Central memory CD8-positive, alpha-beta T cell (primary cell): ENCODE data around the gene LNX2.

Source experiments
- ATAC-seq: fragments of 150-1000 bp; cut with Tn5 transposase; replicated peaks from 2 replicates; pipeline ENCODE4 v1.10.0; 2022; ENCODE audit warnings: mild to moderate bottlenecking, moderate FRiP score, moderate number of reproducible peaks; ENCODE audit not compliant: poor library complexity, severe bottlenecking; ENCODE audit errors: extremely low read depth
- DNase-seq, 2 donors: peaks; one replicate each; pipeline ENCODE4 v3.0.0; 2021; ENCODE audit warnings: low spot score in 2 of 2
- H3K27ac Mint-ChIP-seq: one replicate; pipeline ENCODE4 v1.8.0; 2022; ENCODE audit warnings: low read depth, mild to moderate bottlenecking, moderate library complexity, mixed read lengths
- H3K27me3 Mint-ChIP-seq: one replicate; pipeline ENCODE4 v1.8.0; 2022; ENCODE audit warnings: mixed read lengths
- H3K36me3 Mint-ChIP-seq: one replicate; pipeline ENCODE4 v1.8.0; 2022; ENCODE audit warnings: mild to moderate bottlenecking, moderate library complexity, mixed read lengths; ENCODE audit not compliant: insufficient read depth
- H3K4me1 Mint-ChIP-seq: one replicate; pipeline ENCODE4 v1.8.0; 2022; ENCODE audit warnings: mixed read lengths
- H3K4me3 Mint-ChIP-seq: one replicate; pipeline ENCODE4 v1.8.0; 2022; ENCODE audit warnings: mild to moderate bottlenecking, moderate library complexity, mixed read lengths
- H3K9me3 Mint-ChIP-seq: one replicate; pipeline ENCODE4 v1.8.0; 2022; ENCODE audit warnings: mixed read lengths

LNX2 gene

GRCh38 chr13:27620377-27621115 is at the start of gene LNX2:
Gene LNX2, minus strand, starts transcription at chr13:27620529. Its CDS starts 38,826 bp downstream, at chr13:27581703.
- DNase-seq (peak; percentile 95 to 97), ATAC-seq (peak; percentile 90)
- no peaks in the 10 kb centered on the region for H3K27me3 Mint-ChIP-seq
- H3K27ac Mint-ChIP-seq, result peak within 1 kb of the TSS; percentile 88
- peaks cover 55% of the 10 kb centered on the region for H3K4me1 Mint-ChIP-seq
- H3K36me3 Mint-ChIP-seq, result peaks cover 15% of the 10 kb centered on the region
- H3K9me3 Mint-ChIP-seq, result no peaks in the 10 kb centered on the region
- peak within 1 kb of the TSS; percentile 83 for H3K4me3 Mint-ChIP-seq

GRCh38 chr13:27667946-27668345 is 47.6 kb upstream of the LNX2 start:
- no peaks in the 10 kb centered on the region for H3K27me3 Mint-ChIP-seq
- no peak overlapping the region for H3K27ac Mint-ChIP-seq
- ATAC-seq (no peak), DNase-seq (no peak)
- peaks cover 6% of the 10 kb centered on the region for H3K4me1 Mint-ChIP-seq
- H3K36me3 Mint-ChIP-seq, result peaks cover 13% of the 10 kb centered on the region
- no peak overlapping the region for H3K4me3 Mint-ChIP-seq
- H3K9me3 Mint-ChIP-seq, result no peaks in the 10 kb centered on the region

- Mint-ChIP-seq H3K4me1 (peaks cover 6% of the 10 kb centered on the region), H3K36me3 (peaks cover 13% of the 10 kb centered on the region), H3K4me3 (no peak overlapping the region), H3K27ac (no peak overlapping the region), H3K9me3 (no peaks in the 10 kb centered on the region), H3K27me3 (no peaks in the 10 kb centered on the region)
- no peak for ATAC-seq
- no peak for DNase-seq
Measured at GRCh38 chr13:27666951-27667350, 46.6 kb upstream of the LNX2 start.

GRCh38 chr13:27665761-27666160 is 45.4 kb upstream of the LNX2 start:
- DNase-seq, result no peak
- no peak for ATAC-seq
- Mint-ChIP-seq H3K36me3 (peaks cover 13% of the 10 kb centered on the region), H3K9me3 (no peaks in the 10 kb centered on the region), H3K4me3 (no peak overlapping the region), H3K4me1 (peaks cover 13% of the 10 kb centered on the region), H3K27ac (no peak overlapping the region), H3K27me3 (no peaks in the 10 kb centered on the region)

- no peaks in the 10 kb centered on the region for H3K9me3 Mint-ChIP-seq
- ATAC-seq (no peak), DNase-seq (no peak)
- peaks cover 16% of the 10 kb centered on the region for H3K36me3 Mint-ChIP-seq
- H3K27me3 Mint-ChIP-seq, result no peaks in the 10 kb centered on the region
- no peak overlapping the region for H3K27ac Mint-ChIP-seq
- H3K4me1 Mint-ChIP-seq, result peaks cover 17% of the 10 kb centered on the region
- no peak overlapping the region for H3K4me3 Mint-ChIP-seq
Measured at GRCh38 chr13:27665333-27665732, 45.0 kb upstream of the LNX2 start.

GRCh38 chr13:27663947-27664346 is 43.6 kb upstream of the LNX2 start:
- ATAC-seq (no peak), DNase-seq (no peak)
- Mint-ChIP-seq H3K36me3 (peaks cover 17% of the 10 kb centered on the region), H3K9me3 (no peaks in the 10 kb centered on the region), H3K4me1 (peaks cover 22% of the 10 kb centered on the region), H3K27ac (no peak overlapping the region), H3K27me3 (no peaks in the 10 kb centered on the region), H3K4me3 (no peak overlapping the region)

GRCh38 chr13:27662738-27663470 is 42.6 kb upstream of the LNX2 start:
- DNase-seq, result no peak

GRCh38 chr13:27661017-27661416 is 40.7 kb upstream of the LNX2 start:
- H3K9me3 Mint-ChIP-seq, result no peaks in the 10 kb centered on the region
- DNase-seq (no peak), ATAC-seq (no peak)
- no peak overlapping the region for H3K27ac Mint-ChIP-seq
- no peak overlapping the region for H3K4me3 Mint-ChIP-seq
- peaks cover 14% of the 10 kb centered on the region for H3K36me3 Mint-ChIP-seq
- no peaks in the 10 kb centered on the region for H3K27me3 Mint-ChIP-seq
- peaks cover 22% of the 10 kb centered on the region for H3K4me1 Mint-ChIP-seq

More at GRCh38 chr13:27662738-27663470, 42.6 kb upstream of the LNX2 start:
- Mint-ChIP-seq H3K27ac (no peak overlapping the region), H3K9me3 (no peaks in the 10 kb centered on the region), H3K4me3 (no peak overlapping the region), H3K36me3 (peaks cover 17% of the 10 kb centered on the region), H3K4me1 (peaks cover 22% of the 10 kb centered on the region), H3K27me3 (no peaks in the 10 kb centered on the region)
- ATAC-seq, result no peak

- no peak for DNase-seq
- H3K27me3 Mint-ChIP-seq, result no peaks in the 10 kb centered on the region
- peaks cover 26% of the 10 kb centered on the region for H3K4me1 Mint-ChIP-seq
- H3K36me3 Mint-ChIP-seq, result peaks cover 10% of the 10 kb centered on the region
- H3K27ac Mint-ChIP-seq, result no peak overlapping the region
- no peaks in the 10 kb centered on the region for H3K9me3 Mint-ChIP-seq
- no peak overlapping the region for H3K4me3 Mint-ChIP-seq
- no peak for ATAC-seq
Measured at GRCh38 chr13:27660511-27660910, 40.2 kb upstream of the LNX2 start.

GRCh38 chr13:27659145-27659865 is 39.0 kb upstream of the LNX2 start:
- Mint-ChIP-seq H3K4me3 (no peak overlapping the region), H3K36me3 (peaks cover 5% of the 10 kb centered on the region), H3K27me3 (no peaks in the 10 kb centered on the region), H3K4me1 (peaks cover 25% of the 10 kb centered on the region), H3K9me3 (no peaks in the 10 kb centered on the region), H3K27ac (no peak overlapping the region)
- no peak for DNase-seq
- ATAC-seq, result no peak

- Mint-ChIP-seq H3K4me1 (peaks cover 22% of the 10 kb centered on the region), H3K27me3 (no peaks in the 10 kb centered on the region), H3K4me3 (no peak overlapping the region), H3K9me3 (no peaks in the 10 kb centered on the region), H3K27ac (no peak overlapping the region), H3K36me3 (peaks cover 5% of the 10 kb centered on the region)
- DNase-seq (no peak), ATAC-seq (no peak)
Measured at GRCh38 chr13:27658546-27658945, 38.2 kb upstream of the LNX2 start.

GRCh38 chr13:27657724-27658123 is 37.4 kb upstream of the LNX2 start:
- no peaks in the 10 kb centered on the region for H3K9me3 Mint-ChIP-seq
- H3K36me3 Mint-ChIP-seq, result peaks cover 5% of the 10 kb centered on the region
- H3K27ac Mint-ChIP-seq, result no peak overlapping the region
- no peak for ATAC-seq
- DNase-seq, result no peak
- H3K27me3 Mint-ChIP-seq, result no peaks in the 10 kb centered on the region
- H3K4me1 Mint-ChIP-seq, result peaks cover 22% of the 10 kb centered on the region
- H3K4me3 Mint-ChIP-seq, result no peak overlapping the region
